ENCODE measurements around the gene SLC25A38.
A peak's percentile ranks its signal among the peaks of the same experiment; 100 is the strongest.
"Not testable (repeated sequence)": the region's sequence is repeated elsewhere in the genome, so short reads cannot be mapped to it uniquely, and the experiment has no call there.

The SLC25A38 gene

DNA sequence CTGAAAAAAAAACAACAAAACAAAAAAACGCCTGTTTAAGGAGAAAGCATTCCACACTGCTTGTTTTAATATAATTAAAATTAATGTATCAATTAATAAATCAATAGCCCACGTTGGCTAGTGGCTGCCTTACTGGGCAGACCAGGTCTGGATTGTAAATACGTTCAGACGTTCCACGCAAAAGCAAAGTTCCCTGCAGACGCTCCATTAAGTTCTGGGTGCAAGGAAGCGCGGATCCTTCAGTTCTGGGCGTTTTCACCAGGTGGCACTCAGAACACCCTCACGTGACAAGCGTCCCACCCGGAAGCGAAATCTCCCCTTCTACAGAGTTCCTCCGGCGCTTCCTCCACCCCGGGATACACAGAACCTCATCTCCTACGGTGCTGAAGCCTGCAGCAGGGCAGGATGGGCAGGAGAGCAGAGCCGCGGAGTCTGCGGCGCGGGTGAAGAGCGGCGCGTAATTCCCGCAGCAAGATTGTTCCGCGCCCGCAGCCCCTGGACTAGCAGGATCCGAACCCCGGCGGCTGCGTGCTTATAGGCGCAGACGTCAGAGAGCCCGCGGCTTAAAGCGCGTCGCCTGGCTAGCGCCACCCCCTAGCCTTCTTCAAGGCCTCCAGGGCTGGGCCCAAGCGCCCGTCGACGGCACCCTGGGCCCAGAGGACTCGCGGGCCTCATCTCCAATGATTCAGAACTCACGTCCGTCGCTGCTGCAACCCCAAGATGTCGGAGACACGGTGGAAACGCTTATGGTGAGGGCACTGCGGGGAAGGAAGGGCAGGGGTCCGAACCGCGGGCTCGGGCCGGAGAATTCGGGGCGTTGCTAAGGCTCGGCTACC lies at the start of gene SLC25A38:
SLC25A38 (plus strand) TSS at position 326 of the 836 bp plus-strand sequence; CDS start at position 681, 355 bp downstream.
- peak; percentile 54 for DNase-seq (ENCODE audit: low read depth, low spot score)

GRCh38 chr3:39333607-39334006 lies 49.6 kb upstream of the SLC25A38 start:
- no peak for DNase-seq (ENCODE audit: low read depth, low spot score)

DNA sequence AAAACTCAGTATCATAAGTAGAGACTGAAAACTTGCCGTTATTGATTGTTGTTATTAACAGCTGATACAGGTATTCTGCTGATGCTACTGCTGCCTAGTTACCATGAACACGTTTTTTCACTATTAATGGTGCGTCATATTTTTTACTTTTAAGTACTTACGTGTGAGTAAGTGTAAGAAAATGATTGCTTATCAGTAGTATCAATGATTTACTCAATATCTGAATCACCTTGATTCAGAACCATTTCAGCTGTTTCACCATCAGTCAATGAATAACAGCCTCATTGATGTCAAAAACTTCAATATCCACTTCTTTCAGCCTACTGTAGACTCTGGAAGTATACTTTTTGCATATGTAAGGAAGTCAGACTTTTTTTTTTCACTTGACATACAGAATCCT lies 49.0 kb upstream of the SLC25A38 start:
- no peak for DNase-seq (ENCODE audit: low read depth, low spot score)

DNA sequence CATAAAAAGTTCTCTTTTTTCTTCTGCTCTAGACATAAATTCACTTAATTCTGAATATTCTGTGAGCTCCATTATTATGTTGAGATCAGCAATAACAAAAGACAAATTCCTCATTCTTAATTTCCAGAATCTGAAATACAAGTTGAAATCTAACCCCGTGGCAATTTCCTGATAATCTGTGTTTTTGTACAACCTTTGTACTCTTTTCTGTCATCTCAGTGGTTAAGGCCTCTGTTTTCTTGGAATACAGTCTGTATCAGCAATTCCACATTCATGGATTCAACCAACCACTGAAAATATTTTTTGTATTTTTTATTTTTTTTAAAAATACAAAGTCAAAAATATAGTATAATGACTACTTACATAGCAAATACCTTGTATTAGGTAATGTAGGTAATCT lies 45.0 kb upstream of the SLC25A38 start:
- DNase-seq (ENCODE audit: low read depth, low spot score) = no peak

- no peak for DNase-seq (ENCODE audit: low read depth, low spot score)
Observed at GRCh38 chr3:39339086-39339485, 44.1 kb upstream of the SLC25A38 start.

GRCh38 chr3:39343076-39343717 lies 40.0 kb upstream of the SLC25A38 start:
- no peak for DNase-seq (ENCODE audit: low read depth, low spot score)

- DNase-seq (ENCODE audit: low read depth, low spot score) = no peak
Observed at GRCh38 chr3:39343760-39344159, 39.4 kb upstream of the SLC25A38 start.

- no peak for DNase-seq (ENCODE audit: low read depth, low spot score)
Observed at GRCh38 chr3:39344746-39345344, 38.3 kb upstream of the SLC25A38 start.

DNA sequence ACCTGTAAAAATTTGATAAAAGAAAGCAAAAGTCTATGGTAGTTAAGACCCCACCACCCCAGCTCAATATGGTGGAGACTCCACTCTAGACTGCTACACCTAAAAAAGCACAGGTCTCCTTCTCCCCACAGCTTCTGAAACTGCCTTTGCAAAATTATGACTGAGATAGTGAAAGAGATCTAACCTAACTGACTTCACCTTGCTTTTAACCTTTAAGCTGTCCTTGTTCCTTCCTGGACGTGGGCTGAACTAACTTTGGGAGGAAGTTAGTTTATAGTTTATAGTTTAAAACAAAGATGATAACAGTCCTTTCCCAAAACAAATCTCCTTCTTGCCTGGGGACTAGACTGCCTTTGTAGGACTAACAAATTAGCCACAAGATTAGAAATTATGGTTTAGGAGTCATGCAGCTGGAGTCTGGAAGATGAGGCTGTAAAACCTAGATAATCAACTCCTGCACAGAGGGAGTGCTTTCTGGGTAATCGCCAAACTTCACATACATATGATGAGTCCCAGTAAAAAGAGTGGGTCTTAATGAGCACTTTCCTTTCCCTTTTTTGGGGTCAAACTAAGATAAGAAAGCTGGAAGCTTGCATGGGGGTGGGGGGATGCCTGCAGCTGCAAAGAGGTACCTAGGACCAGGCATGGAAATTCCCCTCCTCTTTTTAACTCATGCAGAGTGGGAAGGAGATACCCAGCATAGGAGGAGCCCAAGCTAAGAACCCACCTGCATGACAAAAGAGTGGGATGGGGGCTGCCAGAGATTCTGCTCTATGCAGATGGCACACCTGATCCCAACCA lies 36.2 kb upstream of the SLC25A38 start:
- DNase-seq (ENCODE audit: low read depth, low spot score) = no peak

DNA sequence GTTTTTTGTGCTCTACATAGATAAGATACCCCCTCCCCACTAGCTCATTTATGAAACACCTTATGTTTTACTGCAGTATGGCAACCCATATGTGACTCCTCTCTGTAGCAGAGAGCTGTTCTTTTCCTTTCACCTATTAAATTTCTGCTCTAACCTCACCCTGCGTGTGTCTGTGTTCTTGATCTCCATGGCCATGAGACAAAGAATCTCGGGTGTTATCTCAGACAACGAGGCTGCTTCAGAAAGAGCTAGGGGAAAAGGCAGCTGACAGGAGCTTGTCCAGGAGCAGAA lies 35.6 kb upstream of the SLC25A38 start:
- DNase-seq (ENCODE audit: low read depth, low spot score) = no peak

DNA sequence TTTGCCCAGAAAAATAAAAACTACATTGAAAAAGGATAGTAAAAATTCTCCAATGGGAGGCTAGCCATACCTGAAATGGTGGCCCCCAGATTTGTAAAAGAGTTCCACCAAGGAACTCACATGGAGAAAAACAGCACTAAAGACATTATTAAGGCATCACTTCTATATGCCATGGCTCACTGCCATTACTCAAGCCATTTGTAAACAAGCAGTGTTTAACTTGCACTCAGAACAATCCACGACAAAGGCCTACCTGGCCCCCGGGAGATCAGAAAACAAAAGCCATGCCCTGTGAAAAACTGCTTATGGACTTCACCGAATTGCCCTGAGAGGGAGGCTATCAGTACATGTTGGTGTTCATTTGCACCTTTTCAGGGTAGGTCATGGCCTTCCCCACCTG lies 34.1 kb upstream of the SLC25A38 start:
- no peak for DNase-seq (ENCODE audit: low read depth, low spot score)

DNA sequence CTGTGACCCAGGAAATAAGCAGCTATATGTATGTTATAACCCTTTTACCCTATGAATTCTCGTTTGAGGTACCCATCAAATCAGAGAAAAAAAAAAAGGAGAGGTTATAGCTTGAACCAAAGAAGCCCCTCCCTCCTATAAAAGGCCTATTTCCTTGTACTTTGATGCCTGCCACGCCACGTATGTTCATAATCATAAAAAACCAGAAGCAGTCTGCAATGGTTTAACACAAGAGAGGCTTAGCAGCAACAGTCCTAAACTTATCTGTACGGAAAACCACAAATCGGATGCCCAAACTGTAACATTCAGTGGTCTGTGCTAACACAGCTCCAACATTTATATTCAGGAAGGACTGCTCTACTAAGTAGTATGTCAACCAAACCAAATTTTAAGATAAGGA lies 32.5 kb upstream of the SLC25A38 start:
- no peak for DNase-seq (ENCODE audit: low read depth, low spot score)

GRCh38 chr3:39351134-39351533 lies 32.0 kb upstream of the SLC25A38 start:
- not testable (repeated sequence) for DNase-seq (ENCODE audit: low read depth, low spot score)

DNA sequence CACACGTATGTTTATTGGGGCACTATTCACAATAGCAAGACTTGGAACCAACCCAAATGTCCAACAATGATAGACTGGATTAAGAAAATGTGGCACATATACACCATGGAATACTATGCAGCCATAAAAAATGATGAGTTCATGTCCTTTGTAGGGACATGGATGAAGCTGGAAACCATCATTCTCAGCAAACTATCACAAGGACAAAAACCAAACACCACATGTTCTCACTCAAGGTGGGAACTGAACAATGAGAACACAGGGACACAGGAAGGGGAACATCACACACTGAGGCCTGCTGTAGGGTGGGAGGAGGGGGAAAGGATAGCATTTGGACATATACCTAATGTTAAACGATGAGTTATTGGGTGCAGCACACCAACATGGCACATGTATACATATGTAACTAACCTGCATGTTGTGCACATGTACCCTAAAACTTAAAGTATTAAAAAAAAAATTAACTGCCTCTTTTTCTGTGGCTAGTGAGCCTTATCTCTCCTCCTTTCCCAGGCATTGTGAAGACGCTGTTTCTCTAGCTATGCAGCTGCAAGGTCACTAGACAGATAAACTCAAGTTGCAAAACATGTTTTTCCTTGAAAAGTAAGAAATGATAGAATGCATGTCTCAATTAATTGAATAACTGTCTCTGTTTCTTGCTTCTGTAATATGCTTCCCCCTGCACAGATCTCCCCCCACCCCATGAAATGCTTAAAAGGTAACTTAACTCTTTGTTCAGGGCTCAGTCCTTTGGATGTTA lies 29.8 kb upstream of the SLC25A38 start:
- DNase-seq (ENCODE audit: low read depth, low spot score) = not testable (repeated sequence)

- DNase-seq (ENCODE audit: low read depth, low spot score) = no peak
Observed at GRCh38 chr3:39358333-39358732, 24.8 kb upstream of the SLC25A38 start.

- no peak for DNase-seq (ENCODE audit: low read depth, low spot score)
Observed at GRCh38 chr3:39361252-39361927, 21.8 kb upstream of the SLC25A38 start.

GRCh38 chr3:39362192-39362591 lies 21.0 kb upstream of the SLC25A38 start:
- DNase-seq (ENCODE audit: low read depth, low spot score) = no peak

DNA sequence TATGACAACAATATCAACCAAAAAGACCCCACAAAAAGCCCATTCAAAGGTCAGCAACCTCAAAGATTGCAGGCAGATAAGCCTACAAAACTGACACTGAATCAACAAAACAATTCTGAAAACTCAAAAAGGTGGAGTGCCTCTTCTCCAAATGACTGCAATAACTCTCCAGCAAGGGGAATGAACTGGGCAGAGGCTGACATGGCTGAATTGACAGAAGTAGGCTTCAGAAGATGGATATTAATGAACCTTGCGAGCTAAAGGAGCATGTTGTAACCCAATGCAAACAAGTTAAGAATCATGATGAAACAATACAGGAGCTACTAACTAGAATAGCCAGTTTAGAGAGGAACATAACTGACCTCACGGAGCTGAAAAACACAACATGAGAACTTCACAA lies 20.4 kb upstream of the SLC25A38 start:
- no peak for DNase-seq (ENCODE audit: low read depth, low spot score)

GRCh38 chr3:39370450-39370849 lies 12.7 kb upstream of the SLC25A38 start:
- not testable (repeated sequence) for DNase-seq (ENCODE audit: low read depth, low spot score)

DNA sequence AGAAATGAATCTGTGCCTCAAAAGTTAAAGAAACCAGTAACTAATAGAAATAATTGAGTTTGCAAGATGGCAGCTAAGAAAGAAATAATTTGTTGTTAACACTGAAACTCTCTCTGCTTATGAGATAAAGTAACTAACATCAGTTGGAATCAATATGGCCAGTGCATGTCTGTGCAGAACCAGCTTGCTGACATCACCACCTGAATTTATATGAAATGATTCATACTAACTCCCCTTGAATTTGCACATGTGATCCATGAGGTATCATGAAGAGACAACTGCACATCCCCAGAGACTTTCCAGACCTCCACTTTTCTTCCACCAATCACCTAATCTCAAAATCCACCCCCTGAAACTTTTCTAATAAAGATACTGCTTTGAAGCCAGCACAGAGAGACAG lies 10.3 kb upstream of the SLC25A38 start:
- DNase-seq (ENCODE audit: low read depth, low spot score) = no peak
